Measurements from ENCODE around the gene DGLUCY.

- TF ChIP-seq, protein P1, sequence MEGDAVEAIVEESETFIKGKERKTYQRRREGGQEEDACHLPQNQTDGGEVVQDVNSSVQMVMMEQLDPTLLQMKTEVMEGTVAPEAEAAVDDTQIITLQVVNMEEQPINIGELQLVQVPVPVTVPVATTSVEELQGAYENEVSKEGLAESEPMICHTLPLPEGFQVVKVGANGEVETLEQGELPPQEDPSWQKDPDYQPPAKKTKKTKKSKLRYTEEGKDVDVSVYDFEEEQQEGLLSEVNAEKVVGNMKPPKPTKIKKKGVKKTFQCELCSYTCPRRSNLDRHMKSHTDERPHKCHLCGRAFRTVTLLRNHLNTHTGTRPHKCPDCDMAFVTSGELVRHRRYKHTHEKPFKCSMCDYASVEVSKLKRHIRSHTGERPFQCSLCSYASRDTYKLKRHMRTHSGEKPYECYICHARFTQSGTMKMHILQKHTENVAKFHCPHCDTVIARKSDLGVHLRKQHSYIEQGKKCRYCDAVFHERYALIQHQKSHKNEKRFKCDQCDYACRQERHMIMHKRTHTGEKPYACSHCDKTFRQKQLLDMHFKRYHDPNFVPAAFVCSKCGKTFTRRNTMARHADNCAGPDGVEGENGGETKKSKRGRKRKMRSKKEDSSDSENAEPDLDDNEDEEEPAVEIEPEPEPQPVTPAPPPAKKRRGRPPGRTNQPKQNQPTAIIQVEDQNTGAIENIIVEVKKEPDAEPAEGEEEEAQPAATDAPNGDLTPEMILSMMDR (IDR thresholded peaks at IDR 0.05 in 8 of 11, conservative IDR thresholded peaks at IDR 0.05 in 3 of 11): peak in 3 of 11 experiments; percentile 5 to 20 (median 14)
- TF ChIP-seq POLR2A (IDR thresholded peaks at IDR 0.05): no peak
Measured at GRCh38 chr14:91140672-91141071, 26.8 kb downstream of the DGLUCY start.

Data from spleen (tissue), 7 donors.